Measurements from ENCODE around the gene C2CD3.

GRCh38 chr11:74024261-74025029 lies 146.4 kb downstream of the C2CD3 start:
- TF ChIP-seq, protein P1, sequence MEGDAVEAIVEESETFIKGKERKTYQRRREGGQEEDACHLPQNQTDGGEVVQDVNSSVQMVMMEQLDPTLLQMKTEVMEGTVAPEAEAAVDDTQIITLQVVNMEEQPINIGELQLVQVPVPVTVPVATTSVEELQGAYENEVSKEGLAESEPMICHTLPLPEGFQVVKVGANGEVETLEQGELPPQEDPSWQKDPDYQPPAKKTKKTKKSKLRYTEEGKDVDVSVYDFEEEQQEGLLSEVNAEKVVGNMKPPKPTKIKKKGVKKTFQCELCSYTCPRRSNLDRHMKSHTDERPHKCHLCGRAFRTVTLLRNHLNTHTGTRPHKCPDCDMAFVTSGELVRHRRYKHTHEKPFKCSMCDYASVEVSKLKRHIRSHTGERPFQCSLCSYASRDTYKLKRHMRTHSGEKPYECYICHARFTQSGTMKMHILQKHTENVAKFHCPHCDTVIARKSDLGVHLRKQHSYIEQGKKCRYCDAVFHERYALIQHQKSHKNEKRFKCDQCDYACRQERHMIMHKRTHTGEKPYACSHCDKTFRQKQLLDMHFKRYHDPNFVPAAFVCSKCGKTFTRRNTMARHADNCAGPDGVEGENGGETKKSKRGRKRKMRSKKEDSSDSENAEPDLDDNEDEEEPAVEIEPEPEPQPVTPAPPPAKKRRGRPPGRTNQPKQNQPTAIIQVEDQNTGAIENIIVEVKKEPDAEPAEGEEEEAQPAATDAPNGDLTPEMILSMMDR (IDR thresholded peaks at IDR 0.05; ENCODE audit: low read depth, low read length): no peak
- TF ChIP-seq EZH2phosphoT487 (IDR thresholded peaks at IDR 0.05; ENCODE audit: low read depth): no peak
